Measurements from ENCODE around the gene GCNT1.

DNA sequence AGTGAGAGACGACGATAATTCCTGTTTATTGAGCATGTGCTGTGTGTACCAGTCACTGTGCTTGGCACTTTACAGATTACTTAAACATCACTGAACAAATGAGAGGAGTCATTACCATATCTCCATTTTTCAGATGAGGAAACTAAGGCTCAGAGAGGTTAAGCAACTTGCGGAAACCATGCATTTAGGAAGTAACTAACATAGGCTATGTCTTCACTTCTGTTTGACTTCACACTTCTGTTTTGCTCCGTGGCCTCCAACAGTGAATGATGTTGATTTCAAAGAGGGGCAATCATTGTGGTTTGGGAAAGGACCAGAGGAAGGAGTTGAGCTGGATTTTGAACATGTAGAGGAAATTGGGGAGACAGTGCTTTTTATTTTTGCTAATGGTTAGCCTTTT lies 16.7 kb downstream of the GCNT1 start:
- TF ChIP-seq, protein P1, sequence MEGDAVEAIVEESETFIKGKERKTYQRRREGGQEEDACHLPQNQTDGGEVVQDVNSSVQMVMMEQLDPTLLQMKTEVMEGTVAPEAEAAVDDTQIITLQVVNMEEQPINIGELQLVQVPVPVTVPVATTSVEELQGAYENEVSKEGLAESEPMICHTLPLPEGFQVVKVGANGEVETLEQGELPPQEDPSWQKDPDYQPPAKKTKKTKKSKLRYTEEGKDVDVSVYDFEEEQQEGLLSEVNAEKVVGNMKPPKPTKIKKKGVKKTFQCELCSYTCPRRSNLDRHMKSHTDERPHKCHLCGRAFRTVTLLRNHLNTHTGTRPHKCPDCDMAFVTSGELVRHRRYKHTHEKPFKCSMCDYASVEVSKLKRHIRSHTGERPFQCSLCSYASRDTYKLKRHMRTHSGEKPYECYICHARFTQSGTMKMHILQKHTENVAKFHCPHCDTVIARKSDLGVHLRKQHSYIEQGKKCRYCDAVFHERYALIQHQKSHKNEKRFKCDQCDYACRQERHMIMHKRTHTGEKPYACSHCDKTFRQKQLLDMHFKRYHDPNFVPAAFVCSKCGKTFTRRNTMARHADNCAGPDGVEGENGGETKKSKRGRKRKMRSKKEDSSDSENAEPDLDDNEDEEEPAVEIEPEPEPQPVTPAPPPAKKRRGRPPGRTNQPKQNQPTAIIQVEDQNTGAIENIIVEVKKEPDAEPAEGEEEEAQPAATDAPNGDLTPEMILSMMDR (IDR thresholded peaks at IDR 0.05; ENCODE audit: poor library complexity) = no peak
- TF ChIP-seq EZH2phosphoT487 (IDR thresholded peaks at IDR 0.05; ENCODE audit: low read depth, severe bottlenecking, unreplicated experiment) = no peak
